Choroid plexus epithelial cell (primary cell): ENCODE measurements around the gene LRIT1.

Source experiments
- DNase-seq: peaks from one replicate; pipeline ENCODE4 v3.0.0-alpha.2; 2010; ENCODE audit warnings: low read depth
- H3K4me3 ChIP-seq: 2 replicates; pipeline ENCODE4 v1.5.1; 2011; ENCODE audit warnings: low read depth, mild to moderate bottlenecking, control low read depth, low read length, moderate library complexity
- CTCF ChIP-seq: conservative IDR thresholded peaks from 2 replicates; pipeline ENCODE4 v1.5.1; 2011; ENCODE audit warnings: low read depth, mild to moderate bottlenecking, control low read depth, inconsistent platforms, low read length, moderate library complexity

LRIT1 gene

GRCh38 chr10:84214612-84215235, 26.6 kb downstream of the LRIT1 start:
- TF ChIP-seq CTCF: peak; percentile 54
- no peak overlapping the region for H3K4me3 ChIP-seq
- peak; percentile 9 for DNase-seq

GRCh38 chr10:84214046-84214572, 27.2 kb downstream of the LRIT1 start:
- DNase-seq: no peak
- no peak for TF ChIP-seq CTCF
- H3K4me3 ChIP-seq: no peak overlapping the region

GRCh38 chr10:84213076-84213475, 28.3 kb downstream of the LRIT1 start:
- H3K4me3 ChIP-seq: no peak overlapping the region
- no peak for DNase-seq
- no peak for TF ChIP-seq CTCF

- H3K4me3 ChIP-seq: no peak overlapping the region
- DNase-seq: no peak
- no peak for TF ChIP-seq CTCF
Measured at GRCh38 chr10:84212014-84212413, 29.3 kb downstream of the LRIT1 start.

GRCh38 chr10:84211566-84211965, 29.8 kb downstream of the LRIT1 start:
- DNase-seq: no peak
- H3K4me3 ChIP-seq: no peak overlapping the region
- TF ChIP-seq CTCF: no peak

- DNase-seq: no peak
- H3K4me3 ChIP-seq: no peak overlapping the region
- no peak for TF ChIP-seq CTCF
Measured at GRCh38 chr10:84208023-84208422, 33.3 kb downstream of the LRIT1 start.
